GM19193 (cell line): ENCODE measurements around the gene RORB.

ENCODE experiments used
- POLR2A ChIP-seq: IDR thresholded peaks from 4 replicates; pipeline ENCODE4 v1.6.1; 2011; ENCODE audit not compliant: insufficient read depth, insufficient read length; ENCODE audit errors: extremely low read depth

Gene RORB

DNA sequence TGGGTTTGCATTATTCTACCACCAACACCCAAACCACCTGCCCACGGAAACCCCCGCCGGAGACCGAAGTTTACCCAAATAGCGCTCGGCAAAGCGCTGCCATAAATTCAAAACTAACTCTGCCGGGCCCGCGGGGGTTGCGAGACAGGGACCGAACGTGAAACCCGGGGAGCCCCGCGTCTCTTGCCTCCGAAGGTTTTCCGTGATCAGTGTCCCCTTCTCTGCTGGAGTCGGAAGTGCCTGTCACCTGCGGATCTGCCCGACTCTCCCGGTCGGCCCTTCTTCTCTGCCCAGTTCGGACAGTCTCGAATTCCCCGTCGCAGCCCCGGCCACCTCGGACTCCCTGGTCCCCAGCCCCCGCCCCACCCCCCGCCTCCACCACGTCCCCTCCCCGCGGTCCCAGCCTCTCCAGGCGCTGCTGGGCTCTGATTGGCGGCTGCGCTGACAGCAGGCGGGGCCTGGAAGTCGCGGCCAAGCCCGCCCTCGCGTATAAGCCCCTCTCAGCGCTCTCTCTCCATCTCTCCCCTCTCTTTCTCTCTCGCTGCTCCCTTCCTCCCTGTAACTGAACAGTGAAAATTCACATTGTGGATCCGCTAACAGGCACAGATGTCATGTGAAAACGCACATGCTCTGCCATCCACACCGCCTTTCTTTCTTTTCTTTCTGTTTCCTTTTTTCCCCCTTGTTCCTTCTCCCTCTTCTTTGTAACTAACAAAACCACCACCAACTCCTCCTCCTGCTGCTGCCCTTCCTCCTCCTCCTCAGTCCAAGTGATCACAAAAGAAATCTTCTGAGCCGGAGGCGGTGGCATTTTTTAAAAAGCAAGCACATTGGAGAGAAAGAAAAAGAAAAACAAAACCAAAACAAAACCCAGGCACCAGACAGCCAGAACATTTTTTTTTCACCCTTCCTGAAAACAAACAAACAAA, at the start of gene RORB:
Gene RORB (plus strand): TSS at position 517 of the 929 bp plus-strand sequence. CDS start 642 bp downstream, outside the sequence.
- TF ChIP-seq POLR2A: no peak

DNA sequence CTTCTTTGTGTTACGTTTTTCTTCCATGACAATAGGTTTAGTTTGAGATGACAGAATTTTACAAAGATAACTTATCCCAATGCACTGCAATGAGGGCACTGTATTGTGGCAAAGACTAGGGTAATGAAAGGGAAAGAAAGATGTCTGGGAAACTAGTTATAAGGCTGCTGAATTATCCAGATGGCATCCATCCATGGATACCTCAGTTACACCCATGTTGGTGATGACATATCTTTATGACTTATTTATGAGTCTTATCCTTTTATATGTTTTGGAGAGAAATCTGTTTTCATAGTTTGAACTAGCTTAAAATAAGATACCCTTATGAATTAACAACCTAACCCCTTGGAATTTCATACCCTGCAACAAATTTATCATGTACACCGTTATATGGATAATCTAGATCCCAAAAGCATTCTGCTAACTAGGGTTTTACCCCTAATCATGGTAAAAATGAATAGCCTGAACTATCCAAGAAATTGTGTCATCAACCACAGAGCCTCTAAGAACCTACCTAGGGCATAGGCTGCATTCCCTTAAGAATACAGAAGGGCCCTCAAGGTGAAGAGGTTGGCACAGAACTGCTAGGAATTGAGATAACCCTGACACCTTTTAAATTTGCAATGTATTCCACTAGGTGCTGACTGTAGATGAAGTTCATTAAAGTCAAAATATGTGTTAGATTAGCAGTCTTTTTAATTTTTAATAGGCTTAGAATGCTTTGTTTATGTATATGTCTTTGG, 49.5 kb upstream of the RORB start:
- no peak for TF ChIP-seq POLR2A

DNA sequence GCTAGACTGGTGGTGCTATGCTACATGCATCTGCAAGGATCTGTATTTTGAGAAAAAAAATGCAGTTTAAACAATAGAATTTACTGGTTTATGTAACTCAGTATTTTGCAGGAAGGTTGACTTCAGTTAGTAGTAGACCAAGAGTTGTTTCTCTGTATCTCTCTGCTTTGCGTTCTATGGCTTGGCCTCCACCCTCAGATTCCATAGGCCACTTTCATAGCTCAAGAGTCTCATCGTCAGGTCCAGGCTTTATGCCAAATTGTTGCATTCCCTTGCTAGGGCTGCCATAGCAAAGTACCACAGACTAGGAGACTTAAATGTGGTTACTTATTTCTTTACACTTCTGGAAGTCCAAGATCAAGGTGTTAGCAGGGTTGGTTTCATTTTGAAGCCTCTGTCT, 48.1 kb upstream of the RORB start:
- no peak for TF ChIP-seq POLR2A

GRCh38 chr9:74458832-74459231, 38.3 kb upstream of the RORB start:
- no peak for TF ChIP-seq POLR2A

DNA sequence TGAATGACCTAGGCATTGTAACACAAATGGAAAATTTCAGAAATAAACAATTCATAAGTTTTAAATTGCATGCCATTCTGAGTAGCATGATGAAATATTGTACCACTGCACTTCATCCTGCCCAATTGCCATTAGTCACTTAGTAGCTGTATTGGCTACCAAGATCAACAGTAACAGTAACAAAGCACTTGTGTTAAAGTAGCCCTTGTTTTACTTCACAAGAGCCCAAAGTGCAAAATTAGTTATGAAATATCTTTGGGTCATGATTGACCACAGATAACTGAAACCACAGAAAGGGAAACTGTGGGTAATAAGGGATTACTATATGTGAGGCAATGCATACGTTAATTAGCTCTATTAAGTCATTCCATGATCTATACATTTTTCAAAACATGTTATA, 33.3 kb upstream of the RORB start:
- TF ChIP-seq POLR2A: no peak

GRCh38 chr9:74478606-74479005, 18.5 kb upstream of the RORB start:
- TF ChIP-seq POLR2A: no peak

GRCh38 chr9:74479711-74480110, 17.4 kb upstream of the RORB start:
- TF ChIP-seq POLR2A: no peak

DNA sequence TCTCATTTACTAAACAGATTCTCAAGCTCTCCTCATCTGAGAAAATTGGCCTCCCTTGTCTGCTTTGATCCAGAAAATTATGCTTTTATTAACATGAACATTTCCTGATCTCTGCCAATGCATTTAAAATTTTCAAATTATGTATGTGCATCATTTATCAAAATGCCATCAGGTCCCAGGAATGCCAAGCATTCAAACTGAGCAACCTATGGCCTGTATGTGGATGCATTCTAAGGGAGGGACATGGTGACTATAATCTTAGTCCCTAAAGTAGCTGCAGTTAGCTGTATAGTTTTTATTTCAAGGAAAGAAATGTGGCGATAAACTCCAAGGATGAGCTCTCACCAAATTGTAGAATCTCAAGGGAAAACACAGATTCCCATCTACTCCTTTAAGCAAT, 9.7 kb upstream of the RORB start:
- TF ChIP-seq POLR2A: no peak

DNA sequence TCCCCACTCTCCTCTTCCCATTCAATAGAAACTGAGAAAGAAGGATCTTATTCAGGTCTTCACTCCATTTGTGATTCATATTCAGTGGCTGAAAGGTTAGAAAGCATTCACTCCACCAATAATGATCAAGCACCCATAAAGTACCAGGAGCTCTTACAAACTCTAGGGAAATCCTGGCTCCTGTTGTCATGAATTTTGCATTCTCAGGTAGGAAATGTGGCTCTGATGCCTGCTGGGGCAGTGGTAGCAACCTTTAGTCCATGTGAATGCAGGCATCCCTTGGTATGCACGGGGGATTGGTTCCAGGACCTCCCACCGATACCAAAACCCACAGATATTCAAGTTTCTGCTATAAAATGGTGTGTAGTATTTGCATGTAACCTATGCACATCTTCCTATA, 3.6 kb upstream of the RORB start:
- no peak for TF ChIP-seq POLR2A

- no peak for TF ChIP-seq POLR2A
Measured at GRCh38 chr9:74494490-74494889, 2.6 kb upstream of the RORB start.

DNA sequence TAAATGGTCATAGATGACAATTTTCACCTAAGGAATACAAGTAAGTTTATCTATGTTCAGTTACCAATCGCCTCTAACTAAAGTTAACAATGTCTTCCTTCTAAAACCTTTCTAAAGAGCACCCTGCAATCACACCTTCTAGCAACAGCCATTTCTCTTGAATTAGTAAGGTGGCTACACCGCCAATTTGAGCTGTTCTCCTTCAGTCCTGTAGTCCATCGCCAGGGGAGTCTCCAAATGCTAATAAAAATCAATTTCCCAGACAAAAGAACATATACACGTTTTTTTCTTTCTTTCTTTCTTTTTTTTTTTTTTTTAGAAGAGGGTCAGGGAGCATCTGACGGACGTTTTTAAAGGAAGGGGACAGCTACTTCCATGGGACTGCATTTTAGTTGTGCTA, 729 bp upstream of the RORB start:
- no peak for TF ChIP-seq POLR2A

DNA sequence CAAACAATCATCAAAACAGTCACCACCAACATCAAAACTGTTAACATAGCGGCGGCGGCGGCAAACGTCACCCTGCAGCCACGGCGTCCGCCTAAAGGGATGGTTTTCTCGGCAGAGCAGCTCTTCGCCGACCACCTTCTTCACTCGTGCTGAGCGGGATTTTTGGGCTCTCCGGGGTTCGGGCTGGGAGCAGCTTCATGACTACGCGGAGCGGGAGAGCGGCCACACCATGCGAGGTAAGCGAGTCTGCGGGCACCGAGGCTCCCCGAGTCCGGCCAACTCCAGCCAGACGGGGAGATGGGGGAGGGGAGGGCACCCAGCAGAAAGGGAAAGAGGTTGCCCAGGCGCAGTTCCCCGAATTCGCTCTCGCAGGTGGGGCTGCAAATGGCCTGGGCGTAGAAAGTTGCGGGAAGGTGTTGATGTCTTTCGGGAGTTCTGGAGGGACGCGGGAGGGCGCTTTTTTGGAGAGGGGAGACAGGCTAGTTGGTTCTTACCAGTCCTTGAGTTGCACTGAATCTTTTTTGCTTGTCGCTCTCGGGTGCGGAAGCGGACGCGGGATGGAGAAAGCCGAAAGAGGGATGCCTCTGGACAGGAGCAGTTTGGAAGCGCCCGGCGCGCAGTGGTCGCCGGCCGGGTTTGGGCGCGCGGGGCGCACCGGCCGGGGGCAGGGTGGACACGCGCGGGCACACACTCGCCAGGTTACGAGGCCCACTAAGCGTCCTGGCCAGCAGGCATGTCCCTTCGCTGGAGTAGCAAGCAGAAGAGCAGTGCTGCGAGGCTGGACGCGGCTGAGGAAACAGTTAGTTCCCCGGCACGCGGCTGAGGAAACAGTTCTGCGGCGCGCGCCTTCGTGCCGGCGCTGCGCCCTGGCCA, 849 bp downstream of the RORB start:
- TF ChIP-seq POLR2A: no peak

DNA sequence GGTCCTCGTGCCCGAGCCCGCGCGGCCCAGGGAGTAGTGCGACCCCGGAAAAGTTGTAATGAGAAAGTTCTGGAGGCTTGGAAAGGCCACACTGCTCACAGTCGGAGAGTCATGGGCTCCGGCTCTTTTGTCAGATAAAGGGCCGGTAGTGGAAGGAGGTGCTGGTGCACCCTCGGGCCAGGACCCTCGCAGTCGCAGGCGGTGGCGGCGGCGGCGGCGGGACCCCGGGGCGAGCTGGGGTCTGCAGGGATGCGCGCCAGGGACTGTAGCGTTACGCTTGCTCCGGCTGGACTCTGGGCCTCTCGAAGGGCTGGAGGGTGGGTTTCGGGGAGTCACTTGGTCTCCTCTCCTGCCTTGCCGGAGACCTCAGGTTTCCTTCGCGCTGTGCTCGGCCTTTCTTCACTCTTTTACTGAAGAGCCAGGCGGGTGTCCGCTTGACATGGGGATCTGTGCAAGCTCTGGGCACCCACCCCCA, 1.5 kb downstream of the RORB start:
- TF ChIP-seq POLR2A: no peak

DNA sequence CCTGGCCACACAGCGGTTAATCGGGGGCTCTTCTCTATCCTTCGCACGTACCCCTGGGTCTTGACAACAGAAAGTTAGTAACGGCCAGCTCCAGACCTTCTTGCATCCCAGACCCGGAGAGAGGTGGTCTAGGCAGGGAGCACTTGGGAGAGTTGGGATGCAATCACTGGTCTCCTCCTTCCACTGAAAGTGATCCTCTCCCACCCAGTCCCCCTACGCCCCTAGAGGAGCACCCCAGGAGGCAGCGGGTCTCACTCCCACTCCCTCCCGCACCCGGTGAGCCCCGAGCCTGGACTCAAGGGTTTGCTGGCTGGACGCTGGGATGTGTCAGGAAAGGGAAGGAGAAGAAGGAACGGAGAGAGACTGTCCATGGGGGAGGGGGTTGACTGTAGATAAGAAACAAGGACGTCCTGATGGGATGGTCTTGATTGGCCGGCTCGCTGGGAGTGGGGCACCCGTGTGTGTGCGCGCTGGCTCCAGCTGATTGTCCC, 2.0 kb downstream of the RORB start:
- TF ChIP-seq POLR2A: no peak
